ENCODE data around the gene ZNF550.
A peak's percentile ranks its signal among the peaks of the same experiment; 100 is the strongest.
"Not testable (repeated sequence)": the region's sequence is repeated elsewhere in the genome, so short reads cannot be mapped to it uniquely, and the experiment has no call there.

The ZNF550 gene

GRCh38 chr19:57527136-57527881, 32.4 kb downstream of the ZNF550 start, which contains the start of gene ZNF549:
Gene ZNF549, plus strand, starts transcription at chr19:57527356. Its CDS starts 218 bp downstream, at chr19:57527574.
- peak; percentile 75 to 92 (median 83) for DNase-seq

DNA sequence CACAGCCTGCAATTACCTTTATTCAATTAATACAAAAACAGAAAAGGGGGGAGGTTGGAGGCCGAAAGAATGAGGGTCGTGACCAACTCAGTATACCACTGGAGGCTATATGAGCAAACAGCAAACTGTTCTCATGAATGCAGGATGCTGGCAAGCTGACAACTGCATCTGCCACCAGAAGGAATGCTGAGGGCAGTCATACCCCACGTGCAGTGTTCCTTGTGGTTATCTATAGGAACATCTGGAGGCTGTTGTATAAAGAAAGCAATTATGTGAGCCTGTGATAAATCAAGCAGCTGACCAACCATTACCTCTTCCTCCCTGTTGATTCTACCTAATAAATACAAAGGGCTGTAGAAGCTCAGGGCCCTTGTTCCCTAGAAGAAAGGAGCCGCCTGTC, 41.6 kb downstream of the ZNF550 start:
- not testable (repeated sequence) for DNase-seq

GRCh38 chr19:57515255-57515654, 44.4 kb downstream of the ZNF550 start:
- no peak for DNase-seq

- DNase-seq: no peak
Observed at GRCh38 chr19:57512845-57513244, 46.8 kb downstream of the ZNF550 start.

GRCh38 chr19:57511484-57511883, 48.2 kb downstream of the ZNF550 start:
- no peak for DNase-seq

DNA sequence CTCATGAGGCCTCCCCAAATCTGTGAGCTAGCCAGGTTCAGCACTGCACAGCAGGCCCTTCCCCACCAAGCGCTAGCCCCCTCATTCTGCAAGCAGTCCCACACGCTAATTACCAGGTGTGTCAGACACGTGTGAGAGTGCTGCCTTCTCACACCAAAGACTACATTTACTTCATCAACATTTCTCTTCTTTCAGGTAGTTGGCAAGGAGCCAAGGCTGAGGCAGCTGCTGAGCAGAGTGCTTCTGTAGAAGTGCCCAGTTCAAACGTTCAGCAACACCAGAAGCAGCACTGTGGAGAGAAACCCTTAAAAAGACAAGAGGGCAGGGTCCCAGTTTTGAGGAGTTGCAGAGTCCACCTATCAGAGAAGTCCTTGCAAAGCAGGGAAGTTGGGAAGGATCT, 53.5 kb downstream of the ZNF550 start:
- DNase-seq: no peak

DNA sequence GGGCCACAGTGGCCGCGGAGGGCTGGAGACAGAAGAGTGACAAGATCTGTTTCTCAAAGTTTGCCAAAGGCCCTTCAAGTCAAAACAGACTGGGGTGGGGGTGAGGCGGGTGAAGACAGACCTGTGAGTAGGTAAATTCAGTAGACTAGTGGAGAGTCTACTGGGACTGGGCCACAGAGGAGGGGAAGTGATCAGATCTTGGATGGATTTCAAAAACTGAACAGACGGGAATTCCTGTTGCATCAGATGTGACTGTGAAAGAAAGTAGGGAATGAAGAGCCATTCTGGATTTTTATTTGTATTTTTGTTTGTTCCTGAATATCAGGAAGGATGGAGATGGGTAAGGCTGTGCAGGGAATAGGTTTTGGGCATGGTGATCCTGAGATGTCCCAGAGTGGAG, 59.3 kb downstream of the ZNF550 start:
- not testable (repeated sequence) for DNase-seq

GRCh38 chr19:57499680-57500395, 59.8 kb downstream of the ZNF550 start, which contains the start of gene ZNF773:
Gene ZNF773, plus strand, starts transcription at chr19:57499938. Its CDS starts 143 bp downstream, at chr19:57500081.
- DNase-seq: peak; percentile 86 to 97 (median 94)

DNA sequence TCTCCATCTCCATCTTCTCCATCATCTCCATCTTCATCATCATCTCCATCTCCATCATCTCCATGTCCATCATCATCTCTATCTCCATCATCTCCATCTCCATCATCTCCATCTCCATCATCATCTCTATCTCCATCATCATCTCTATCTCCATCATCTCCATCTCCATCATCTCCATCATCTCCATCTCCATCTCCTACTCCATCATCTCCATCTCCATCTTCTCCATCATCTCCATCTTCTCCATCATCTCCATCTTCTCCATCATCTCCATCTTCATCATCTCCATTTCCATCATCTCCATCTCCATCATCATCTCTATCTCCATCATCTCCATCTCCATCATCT, 60.4 kb downstream of the ZNF550 start:
- not testable (repeated sequence) for DNase-seq

- DNase-seq: not testable (repeated sequence)
Observed at GRCh38 chr19:57488299-57488644, 71.4 kb downstream of the ZNF550 start.

DNA sequence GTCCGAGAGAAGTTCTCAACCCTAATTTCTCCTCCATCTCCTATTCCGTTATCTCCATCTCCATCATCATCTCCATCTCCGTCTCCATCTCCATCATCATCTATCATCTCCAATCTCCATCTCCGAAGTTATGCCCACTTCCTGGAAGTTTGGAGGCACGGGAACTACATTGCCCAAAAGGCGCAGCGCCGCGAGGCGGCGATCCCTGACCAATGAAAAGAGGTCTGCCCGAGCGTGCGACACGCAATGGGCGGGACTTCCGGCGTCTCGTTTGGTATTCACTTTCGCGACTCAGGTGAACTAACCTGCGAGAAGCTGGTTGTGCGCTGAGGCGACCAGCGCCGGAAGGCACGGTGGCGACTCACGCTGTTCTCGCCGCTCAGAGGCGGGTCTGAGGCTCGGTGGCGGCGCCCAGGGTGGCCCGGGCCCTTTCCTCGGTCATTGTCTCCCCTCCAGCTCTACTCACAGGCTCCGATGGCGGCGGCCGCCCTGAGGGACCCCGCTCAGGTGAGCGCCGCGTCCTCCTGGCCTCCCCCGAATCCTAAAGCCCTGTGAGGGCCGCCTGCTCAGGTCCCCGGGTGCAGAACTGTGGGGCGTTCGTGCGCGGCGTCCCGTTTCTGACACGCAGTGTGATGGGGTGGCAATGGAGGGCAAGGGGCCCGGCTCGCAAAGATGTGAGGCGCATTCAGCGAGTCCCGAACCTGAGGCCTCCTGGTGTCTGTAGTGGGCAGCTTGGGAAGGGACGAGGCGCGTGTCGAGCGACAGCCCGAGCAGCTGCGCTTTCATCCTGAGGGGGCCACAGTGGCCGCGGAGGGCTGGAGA, 72.0 kb downstream of the ZNF550 start, which contains the start of gene ZNF419:
Gene ZNF419 (plus strand): TSS at position 274 of the 822 bp plus-strand sequence. CDS start 201 bp downstream, at position 475.
- DNase-seq: peak; percentile 79 to 96 (median 88)
